HG02610 (cell line): ENCODE results near the gene GTF3C2.

Source experiments
- ATAC-seq: cut with Tn5 transposase; IDR thresholded peaks from one replicate; pipeline ENCODE4 v1.9.1; 2021; ENCODE audit warnings: mild to moderate bottlenecking, moderate library complexity; ENCODE audit not compliant: unreplicated experiment

The GTF3C2 gene

GRCh38 chr2:27356382-27357181, at the start of gene GTF3C2:
Gene GTF3C2, minus strand, starts transcription at chr2:27356764. Its CDS starts 13,210 bp downstream, at chr2:27343554.
- ATAC-seq = peak; percentile 80

GRCh38 chr2:27400348-27401135, 44.0 kb upstream of the GTF3C2 start:
- ATAC-seq = no peak

- ATAC-seq = no peak
These were observed 42.4 kb upstream of the GTF3C2 start for GRCh38 chr2:27398962-27399361.

GRCh38 chr2:27393225-27393624, 36.7 kb upstream of the GTF3C2 start:
- no peak for ATAC-seq

GRCh38 chr2:27390822-27391679, 34.5 kb upstream of the GTF3C2 start:
- ATAC-seq = no peak

- ATAC-seq = no peak
These were observed 25.1 kb upstream of the GTF3C2 start for GRCh38 chr2:27381577-27382181.

GRCh38 chr2:27380626-27381545, 24.3 kb upstream of the GTF3C2 start, which contains the start of gene ZNF513:
Gene ZNF513, minus strand, starts transcription at chr2:27380734. Its CDS starts 208 bp downstream, at chr2:27380526.
- ATAC-seq = peak; percentile 84

GRCh38 chr2:27379836-27380625, 23.5 kb upstream of the GTF3C2 start:
- ATAC-seq = no peak

- no peak for ATAC-seq
These were observed 22.8 kb upstream of the GTF3C2 start for GRCh38 chr2:27379383-27379835.

- ATAC-seq = no peak
These were observed 22.3 kb upstream of the GTF3C2 start for GRCh38 chr2:27378809-27379290.

- ATAC-seq = no peak
These were observed 21.7 kb upstream of the GTF3C2 start for GRCh38 chr2:27378096-27378808.

GRCh38 chr2:27377618-27378095, 21.1 kb upstream of the GTF3C2 start:
- no peak for ATAC-seq

- ATAC-seq = no peak
These were observed 20.5 kb upstream of the GTF3C2 start for GRCh38 chr2:27376866-27377617.

- no peak for ATAC-seq
These were observed 19.7 kb upstream of the GTF3C2 start for GRCh38 chr2:27376151-27376865.

- ATAC-seq = no peak
These were observed 19.0 kb upstream of the GTF3C2 start for GRCh38 chr2:27375513-27376099.

- no peak for ATAC-seq
These were observed 17.0 kb upstream of the GTF3C2 start for GRCh38 chr2:27373567-27373966.
